HFF-Myc (cell line): ENCODE results near the gene MRPL54.
"Not testable (repeated sequence)": the region's sequence is repeated elsewhere in the genome, so short reads cannot be mapped to it uniquely, and the experiment has no call there.

Experiments used
- DNase-seq: peaks from one replicate; pipeline ENCODE4 v3.0.0-alpha.2; 2011; ENCODE audit warnings: low read depth; ENCODE audit errors: extremely low read depth
- H3K4me3 ChIP-seq: replicated peaks from 2 replicates; pipeline ENCODE4 v1.5.1; 2011; ENCODE audit warnings: low read depth, mild to moderate bottlenecking, control low read depth, low read length
- TF ChIP-seq, protein P1 (sequence below): IDR thresholded peaks from 2 replicates; pipeline ENCODE4 v1.5.1; 2012; ENCODE audit warnings: mild to moderate bottlenecking, low read depth, low read length, control low read depth; ENCODE audit errors: missing control alignments

The MRPL54 gene

DNA sequence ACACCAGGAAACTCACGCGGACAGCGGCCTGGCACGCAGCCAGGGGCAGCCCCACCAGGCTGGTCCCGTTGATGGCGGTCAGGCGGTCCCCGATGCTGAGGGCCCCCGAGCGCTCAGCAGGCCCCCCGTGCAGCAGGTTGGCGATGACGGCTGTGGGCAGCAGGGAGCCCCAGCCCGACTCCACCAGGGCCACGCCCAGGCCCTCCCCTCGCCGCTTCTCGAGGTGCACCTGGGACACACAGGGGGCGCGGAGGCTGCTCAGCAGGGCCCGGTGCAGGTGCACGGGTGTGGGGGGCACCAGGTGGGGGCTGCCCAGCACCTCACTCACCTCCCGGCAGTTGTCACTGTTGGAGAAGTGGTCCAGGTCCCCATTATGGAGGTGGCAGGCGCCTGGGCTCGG lies 10.0 kb upstream of the MRPL54 start:
- DNase-seq: no peak
- H3K4me3 ChIP-seq: no peak overlapping the region
- TF ChIP-seq, protein P1, sequence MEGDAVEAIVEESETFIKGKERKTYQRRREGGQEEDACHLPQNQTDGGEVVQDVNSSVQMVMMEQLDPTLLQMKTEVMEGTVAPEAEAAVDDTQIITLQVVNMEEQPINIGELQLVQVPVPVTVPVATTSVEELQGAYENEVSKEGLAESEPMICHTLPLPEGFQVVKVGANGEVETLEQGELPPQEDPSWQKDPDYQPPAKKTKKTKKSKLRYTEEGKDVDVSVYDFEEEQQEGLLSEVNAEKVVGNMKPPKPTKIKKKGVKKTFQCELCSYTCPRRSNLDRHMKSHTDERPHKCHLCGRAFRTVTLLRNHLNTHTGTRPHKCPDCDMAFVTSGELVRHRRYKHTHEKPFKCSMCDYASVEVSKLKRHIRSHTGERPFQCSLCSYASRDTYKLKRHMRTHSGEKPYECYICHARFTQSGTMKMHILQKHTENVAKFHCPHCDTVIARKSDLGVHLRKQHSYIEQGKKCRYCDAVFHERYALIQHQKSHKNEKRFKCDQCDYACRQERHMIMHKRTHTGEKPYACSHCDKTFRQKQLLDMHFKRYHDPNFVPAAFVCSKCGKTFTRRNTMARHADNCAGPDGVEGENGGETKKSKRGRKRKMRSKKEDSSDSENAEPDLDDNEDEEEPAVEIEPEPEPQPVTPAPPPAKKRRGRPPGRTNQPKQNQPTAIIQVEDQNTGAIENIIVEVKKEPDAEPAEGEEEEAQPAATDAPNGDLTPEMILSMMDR: no peak

DNA sequence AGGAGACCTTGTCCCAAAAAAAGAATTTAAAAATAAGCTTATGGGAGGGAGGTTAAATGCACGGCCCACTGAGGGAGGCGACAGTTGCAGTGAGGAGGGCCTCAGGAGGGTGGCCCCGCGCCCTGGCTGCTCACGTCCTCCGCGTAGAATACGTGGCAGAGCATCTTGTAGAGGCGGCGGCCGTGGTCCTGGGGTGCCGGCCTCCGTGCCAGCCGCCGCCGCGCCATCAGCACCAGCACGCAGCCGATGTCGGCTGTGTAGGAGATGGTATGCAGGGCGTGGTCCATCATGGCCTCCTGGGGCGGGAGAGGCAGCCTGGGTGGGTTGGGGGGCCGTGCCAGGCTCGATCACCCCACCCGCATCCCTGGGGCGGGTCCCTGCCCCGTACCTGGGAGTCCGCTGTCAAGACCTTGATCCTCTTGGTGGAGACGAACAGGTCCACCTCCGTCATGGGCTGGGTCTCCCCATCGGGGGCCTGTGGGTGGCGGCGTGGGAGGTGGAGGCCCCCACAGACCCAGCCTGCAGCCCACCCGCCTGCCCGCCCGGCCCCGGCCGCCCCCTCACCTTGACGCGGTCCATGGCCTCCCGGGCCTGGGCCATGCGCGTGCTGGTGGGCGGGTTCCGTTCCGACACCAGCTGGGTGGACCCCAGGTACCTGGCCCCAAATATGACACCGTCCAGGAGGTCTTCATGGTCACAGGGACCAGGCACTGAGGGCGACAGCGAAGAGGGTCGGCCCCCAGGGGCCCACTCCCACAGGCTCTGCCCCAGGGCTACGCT lies 8.7 kb upstream of the MRPL54 start:
- TF ChIP-seq, protein P1: no peak
- no peak for DNase-seq
- H3K4me3 ChIP-seq: no peak overlapping the region

DNA sequence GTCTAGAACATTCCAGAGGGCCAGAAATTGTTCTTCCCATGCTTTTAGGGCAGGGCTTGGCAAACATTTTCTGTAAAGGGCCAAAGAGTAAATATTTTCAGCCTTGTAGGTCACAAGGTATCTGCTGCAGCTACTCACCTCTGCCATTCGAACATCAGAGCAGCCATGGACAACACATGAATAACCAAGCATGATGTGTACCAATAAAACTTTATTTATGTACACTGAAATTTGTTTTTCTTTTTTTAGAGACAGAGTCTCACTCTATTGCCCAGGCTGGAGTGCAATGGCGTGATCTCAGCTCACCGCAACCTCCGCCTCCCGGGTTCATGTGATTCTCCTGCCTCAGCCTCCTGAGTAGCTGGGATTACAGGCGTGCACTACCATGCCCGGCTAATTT lies 4.8 kb upstream of the MRPL54 start:
- H3K4me3 ChIP-seq, DNase-seq: not testable (repeated sequence)

DNA sequence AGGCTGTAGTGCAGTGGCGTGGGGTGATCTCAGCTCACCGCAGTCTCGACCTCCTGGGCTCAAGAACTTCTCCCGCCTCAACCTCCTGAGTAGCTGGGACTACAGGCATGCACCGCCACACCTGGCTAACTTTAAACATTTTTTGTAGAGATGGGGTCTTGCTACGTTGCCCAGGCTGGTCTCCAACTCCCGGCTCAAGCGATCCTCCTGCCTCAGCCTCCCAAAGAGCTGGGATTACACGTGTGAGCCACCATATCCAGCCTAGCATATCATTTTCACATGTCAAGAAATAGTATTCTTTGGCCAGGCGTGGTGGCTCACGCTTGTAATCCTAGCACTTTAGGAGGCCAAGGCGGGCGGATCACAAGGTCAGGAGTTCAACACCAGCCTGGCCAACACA lies 4.2 kb upstream of the MRPL54 start:
- H3K4me3 ChIP-seq: not testable (repeated sequence)

DNA sequence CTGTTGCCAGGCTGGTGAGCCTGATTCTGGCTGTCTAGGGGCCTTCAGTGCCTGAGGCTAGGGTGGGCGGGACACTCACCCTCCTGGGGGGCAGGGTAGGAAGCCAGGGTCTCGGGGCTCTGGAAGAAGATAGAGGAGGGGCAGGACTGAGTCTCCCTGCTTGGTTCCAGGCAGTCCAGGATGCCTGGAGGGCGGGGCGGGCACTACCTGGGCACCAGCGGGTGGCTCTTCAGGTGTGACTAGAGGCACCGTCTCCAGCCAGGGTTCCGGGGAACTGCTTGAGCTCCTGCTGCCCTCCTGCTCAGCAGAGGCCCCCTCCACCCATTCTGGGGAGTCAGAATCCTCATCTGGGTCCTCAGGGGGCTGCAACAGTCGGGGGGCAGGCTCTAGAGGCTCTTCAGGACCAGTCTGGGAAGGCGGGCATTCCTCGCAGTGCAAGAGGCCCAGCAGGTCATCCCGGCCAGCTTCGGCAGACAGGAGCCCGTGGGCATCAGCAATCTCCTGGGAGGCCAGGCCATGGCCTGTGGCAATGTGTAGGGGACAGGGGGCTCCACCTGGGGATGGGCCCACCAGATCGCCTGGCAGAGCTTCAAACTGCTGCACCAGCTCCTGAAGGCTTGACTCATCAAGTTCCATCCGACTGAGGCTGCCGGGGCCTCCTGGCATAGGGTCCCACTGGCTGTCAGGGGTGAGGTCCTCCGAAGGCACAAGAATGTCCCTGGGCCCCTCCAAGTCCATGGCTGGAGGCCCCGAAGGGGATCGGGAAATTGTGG lies 2.8 kb upstream of the MRPL54 start:
- no peak overlapping the region for H3K4me3 ChIP-seq
- DNase-seq: no peak
- TF ChIP-seq, protein P1: no peak

More for the DNA sequence above, 4.2 kb upstream of the MRPL54 start:
- DNase-seq: not testable (repeated sequence)

DNA sequence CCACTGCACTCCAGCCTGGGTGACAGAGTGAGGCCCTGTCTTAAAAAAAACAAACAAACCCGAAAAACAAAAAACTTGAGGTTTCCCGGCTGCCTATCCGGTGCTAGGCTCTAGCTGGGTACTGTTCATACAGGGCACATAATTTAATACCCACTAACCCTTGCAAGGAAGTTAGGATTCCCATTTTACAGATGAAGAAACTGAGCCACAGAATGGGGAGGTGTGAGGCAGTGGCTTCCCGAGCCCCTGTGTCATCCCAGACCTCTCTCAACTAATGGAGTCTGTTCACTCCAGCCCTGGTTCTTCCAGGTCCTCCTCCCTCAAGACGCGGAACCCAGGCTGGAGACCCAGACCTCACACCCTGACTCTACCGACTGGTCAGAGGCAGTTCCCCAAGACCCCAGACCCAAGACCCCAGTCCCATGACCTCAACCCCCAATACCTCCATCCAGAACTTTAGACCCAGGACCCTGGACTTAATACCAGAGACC lies 1.6 kb upstream of the MRPL54 start:
- TF ChIP-seq, protein P1: no peak
- H3K4me3 ChIP-seq: peak overlapping the region; percentile 71
- DNase-seq: no peak

DNA sequence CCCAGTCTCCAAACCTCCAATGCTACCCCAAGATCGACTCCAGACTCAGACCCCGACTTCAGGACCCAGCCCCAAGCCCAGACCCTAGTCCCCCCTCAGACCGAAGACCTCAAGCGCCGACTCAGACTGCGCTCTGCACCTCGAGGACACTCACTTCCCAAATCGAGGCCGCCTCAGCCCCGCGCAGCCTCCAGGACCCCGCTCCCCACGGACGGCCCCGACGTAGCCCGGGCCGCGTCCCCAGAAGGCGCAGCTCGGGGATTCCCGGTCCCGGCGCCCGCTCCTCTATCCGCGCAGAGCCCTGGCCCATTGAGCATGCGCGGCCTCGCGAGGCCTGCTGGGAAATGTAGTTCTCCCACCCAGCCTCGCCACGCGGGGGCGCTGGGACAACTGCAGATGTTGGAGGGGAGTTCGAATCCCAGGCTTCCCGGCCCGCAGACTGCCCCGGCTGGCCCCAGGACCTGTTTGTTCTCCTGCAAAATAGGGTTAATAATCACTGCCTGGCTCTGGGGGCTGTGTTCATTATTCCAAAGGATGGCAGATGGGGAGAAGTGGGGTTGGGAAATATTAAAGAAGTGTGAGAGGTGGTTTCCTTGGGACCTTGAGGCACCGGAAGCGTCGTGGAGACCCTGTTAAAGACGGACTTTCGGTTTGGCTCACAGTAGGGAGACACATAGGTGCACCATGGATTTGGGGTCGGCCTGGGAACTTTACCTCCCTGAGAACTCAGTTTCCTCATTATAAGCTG lies 926 bp upstream of the MRPL54 start, which contains the start of gene APBA3:
Gene APBA3 (minus strand): TSS at position 311 of the 748 bp plus-strand sequence. CDS start 1,428 bp downstream, outside the sequence.
- DNase-seq: peak; percentile 48
- TF ChIP-seq, protein P1: peak; percentile 71
- peak within 1 kb of the TSS; percentile 71 for H3K4me3 ChIP-seq
